Myometrial cell (primary cell): Measurements from ENCODE around the gene C22orf42. TPM values are rescaled to one million over a fixed set of nuclear protein-coding genes. Genes with fewer than 3 reads are reported as not detected.

ENCODE experiments used
- total RNA-seq: library from RNA; depleted of rRNA; stranded (reverse); fragments of >200 nt; gene quantifications from 2 replicates; pipeline ENCODE4 v1.2.3, GENCODE V29; 2015

The C22orf42 gene
- not detected in 2 replicates for total RNA-seq

GRCh38 chr22:32158712-32159533, at the start of gene C22orf42:
Gene C22orf42, minus strand, starts transcription at chr22:32159303. Its CDS starts 88 bp downstream, at chr22:32159215.

GRCh38 chr22:32204856-32205722, 46.0 kb upstream of the C22orf42 start, which contains the start of gene RFPL2:
Gene RFPL2, minus strand, starts transcription at chr22:32205073. Its CDS starts 2,622 bp downstream, at chr22:32202451.

Other genes with a start within 250 kb of the C22orf42 start
- 129 and 145 TPM in 2 replicates for gene YWHAH, start 214.8 kb downstream of the C22orf42 start, total RNA-seq
- not detected in 2 replicates for gene SLC5A1, start 116.0 kb downstream of the C22orf42 start, total RNA-seq
- gene RFPL2, start 45.8 kb upstream of the C22orf42 start, total RNA-seq: not detected in 2 replicates
- not detected in 2 replicates for gene SLC5A4, start 96.0 kb upstream of the C22orf42 start, total RNA-seq
- not detected in 2 replicates for gene RFPL3, start 198.6 kb upstream of the C22orf42 start, total RNA-seq